Endothelial cell of umbilical vein (primary cell): ENCODE data around the gene ADAMTS12. TPM values are rescaled to one million over a fixed set of nuclear protein-coding genes. Genes with fewer than 3 reads are reported as not detected.

Experiments
- BruUV-seq: library from RNA; stranded (reverse); fragments of 400-500 nt; replicated peaks from 2 replicates; lab custom pipeline; 2021; lab: Mats Ljungman, UMichigan
- CTCF ChIA-PET: fragments of 300-600, 350-600 bp; sonication (Branson Sonifier 250); formaldehyde crosslinking; loops from one replicate; lab custom pipeline; 2021; ENCODE audit warnings: antibody characterized with exemption, inconsistent platforms; lab: Charles Lee
- POLR2A ChIA-PET: fragments of 300-600, 350-600 bp; sonication (Branson Sonifier 250); formaldehyde crosslinking; loops from one replicate; lab custom pipeline; 2021; ENCODE audit warnings: antibody characterized with exemption, inconsistent platforms; lab: Charles Lee
- DNase-seq: peaks from one replicate; pipeline ENCODE4 v3.0.0-alpha.2; 2011; ENCODE audit warnings: low read depth, low spot score
- FAIRE-seq: peaks from 2 replicates; lab custom pipeline; 2011; peaks lifted over from hg19 to GRCh38; lab: Jason Lieb, UNC
- H2AFZ ChIP-seq: 2 replicates; pipeline ENCODE4 v1.6.0; 2012; ENCODE audit warnings: low read depth, low read length, control low read depth, inconsistent platforms
- H3K27ac ChIP-seq: 2 replicates; pipeline ENCODE4 v1.5.1; 2011; ENCODE audit warnings: low read depth, mild to moderate bottlenecking, control low read depth, low read length, moderate library complexity; ENCODE audit not compliant: insufficient read depth
- H3K27me3 ChIP-seq, 2 experiments: 2 replicates each; pipeline versions ENCODE4 v1.6.0 to v1.6.1; 2011; ENCODE audit warnings: low read length in 2 of 2, mixed read lengths in 1 of 2; ENCODE audit not compliant: control insufficient read depth in 2 of 2, insufficient read depth in 2 of 2
- H3K36me3 ChIP-seq, 2 experiments: 2 replicates in 1 of 2; 3 replicates in 1 of 2; pipeline ENCODE4 v1.5.1; 2011; ENCODE audit warnings: low read length in 2 of 2, mild to moderate bottlenecking in 1 of 2, moderate library complexity in 1 of 2; ENCODE audit not compliant: control insufficient read depth in 2 of 2, insufficient read depth in 2 of 2; ENCODE audit errors: extremely low read depth in 1 of 2
- H3K4me1 ChIP-seq: 3 replicates; pipeline ENCODE4 v1.5.1; 2011; ENCODE audit warnings: mild to moderate bottlenecking, low read length; ENCODE audit not compliant: control insufficient read depth, insufficient read depth; ENCODE audit errors: extremely low read depth
- H3K4me2 ChIP-seq: 2 replicates; pipeline ENCODE4 v1.6.1; 2011; ENCODE audit warnings: low read length, control low read depth, mixed read lengths; ENCODE audit not compliant: insufficient read depth
- H3K4me3 ChIP-seq, 3 experiments: fragments of 200-600 bp in 1 of 3; sonication (generic), shearing (Covaris generic) in 1 of 3; replicated peaks in 1 of 3; 2 replicates each; pipeline ENCODE4 v1.5.1; 2011 to 2016; ENCODE audit warnings: control low read depth in 3 of 3, low read length in 3 of 3, mild to moderate bottlenecking in 2 of 3, inconsistent platforms in 1 of 3, low read depth in 1 of 3, moderate library complexity in 1 of 3; ENCODE audit not compliant: insufficient read depth in 1 of 3
- H3K79me2 ChIP-seq: 2 replicates; pipeline ENCODE4 v1.6.0; 2012; ENCODE audit warnings: low read length, inconsistent platforms; ENCODE audit not compliant: control insufficient read depth, insufficient read depth
- H3K9ac ChIP-seq: replicated peaks from 2 replicates; pipeline ENCODE3; 2011; ENCODE audit warnings: low read length, control low read depth; ENCODE audit not compliant: insufficient read depth; ENCODE audit errors: extremely low read depth
- H3K9me1 ChIP-seq: replicated peaks from 3 replicates; pipeline ENCODE4 v1.6.0; 2011; ENCODE audit warnings: mild to moderate bottlenecking, low read length; ENCODE audit not compliant: control insufficient read depth, insufficient read depth; ENCODE audit errors: extremely low read depth
- H3K9me3 ChIP-seq: replicated peaks from 2 replicates; pipeline ENCODE4 v1.5.1; 2012; ENCODE audit warnings: low read length, inconsistent platforms; ENCODE audit not compliant: control insufficient read depth, insufficient read depth
- H4K20me1 ChIP-seq: replicated peaks from 2 replicates; pipeline ENCODE3; 2011; ENCODE audit warnings: mild to moderate bottlenecking, low read length; ENCODE audit not compliant: control insufficient read depth, insufficient read depth; ENCODE audit errors: extremely low read depth
- CTCF ChIP-seq, 2 donors: IDR thresholded peaks; 1 replicate in 1 of 2; 2 replicates in 1 of 2; pipeline ENCODE4 v1.5.1; 2011; ENCODE audit warnings: low read length in 2 of 2, mild to moderate bottlenecking in 2 of 2, moderate library complexity in 2 of 2, control low read depth in 1 of 2, inconsistent platforms in 1 of 2, low read depth in 1 of 2; ENCODE audit not compliant: insufficient read depth in 1 of 2; ENCODE audit errors: extremely low read depth in 1 of 2
- EZH2 ChIP-seq: IDR thresholded peaks from 2 replicates; pipeline ENCODE4 v1.6.1; 2012; ENCODE audit warnings: borderline replicate concordance, low read depth, mild to moderate bottlenecking, moderate library complexity, low read length, inconsistent platforms; ENCODE audit not compliant: severe bottlenecking
- FOS ChIP-seq: IDR thresholded peaks from 2 replicates; pipeline ENCODE4 v1.6.1; 2011; ENCODE audit warnings: mild to moderate bottlenecking, low read length, moderate library complexity, borderline replicate concordance; ENCODE audit not compliant: insufficient read depth
- GATA2 ChIP-seq: IDR thresholded peaks from 2 replicates; pipeline ENCODE4 v1.7.0; 2011; ENCODE audit warnings: low read depth, mild to moderate bottlenecking, moderate library complexity, mixed read lengths, low read length; ENCODE audit not compliant: insufficient read length, insufficient read depth
- JUN ChIP-seq: IDR thresholded peaks from 2 replicates; pipeline ENCODE4 v1.6.1; 2011; ENCODE audit warnings: borderline replicate concordance, low read depth; ENCODE audit not compliant: insufficient read length, insufficient read depth
- MAX ChIP-seq: IDR thresholded peaks from 2 replicates; pipeline ENCODE4 v1.6.1; 2011; ENCODE audit not compliant: insufficient read depth, insufficient read length
- MYC ChIP-seq: IDR thresholded peaks from one replicate; pipeline ENCODE4 v1.6.1; 2011; ENCODE audit warnings: mild to moderate bottlenecking, low read depth, low read length
- POLR2A ChIP-seq: IDR thresholded peaks from 2 replicates; pipeline ENCODE4 v1.6.1; 2012; ENCODE audit warnings: low read depth, mild to moderate bottlenecking, control low read depth, low read length
- POLR2AphosphoS5 ChIP-seq: IDR thresholded peaks from 2 replicates; pipeline ENCODE4 v1.6.1; 2012; ENCODE audit warnings: low read depth, mild to moderate bottlenecking, control low read depth, low read length, moderate library complexity; ENCODE audit not compliant: insufficient read depth
- dilution Hi-C: fragments of 300-500 bp; cut with MboI; formaldehyde crosslinking; loops from one replicate; pipeline ENCODE4 v1.15.0; 2019; ENCODE audit warnings: low sequenced_read_pairs; ENCODE audit not compliant: extremely low pct_ligation_motif_present
- intact Hi-C: fragments of 100-400 bp; cut with micrococcal nuclease; formaldehyde crosslinking; loops from one replicate; pipeline ENCODE4 v1.10.0; 2022
- polyA plus RNA-seq, 4 experiments: library from polyadenylated mRNA; depleted of rRNA in 3 of 4; stranded (reverse) in 3 of 4; unstranded in 1 of 4; fragments of >200 nt; gene quantifications; 2 replicates each; pipeline versions ENCODE4 v1.2.1 to v1.2.3, GENCODE V29; 2011 to 2012; ENCODE audit warnings: missing spikeins in 1 of 4
- total RNA-seq: library from RNA; stranded (reverse); gene quantifications from 2 replicates; pipeline ENCODE4 v1.2.3, GENCODE V29; 2021

ADAMTS12 gene
- total and polyA plus RNA-seq, 2 donors (not counting 3 experiments of a cell fraction or from before 2014, with no cell fraction given) = 0.88 TPM; not detected in 1

GRCh38 chr5:33941090-33941489 is 49.3 kb upstream of the ADAMTS12 start:
- H3K9me3 ChIP-seq = no peaks in the 10 kb centered on the region
- H3K9me1 ChIP-seq = no peaks in the 10 kb centered on the region
- ChIA-PET POLR2A (no interaction called here), CTCF (no interaction called here)
- H2AFZ ChIP-seq = no peak overlapping the region
- no peak overlapping the region for H3K4me2 ChIP-seq
- no peaks in the 10 kb centered on the region for H3K36me3 ChIP-seq
- intact Hi-C loops = no loop called here
- DNase-seq (no peak), FAIRE-seq (no peak)
- no peaks in the 10 kb centered on the region for H4K20me1 ChIP-seq
- H3K79me2 ChIP-seq = no peaks in the 10 kb centered on the region
- dilution Hi-C loops = no loop called here
- H3K4me1 ChIP-seq = peaks cover 4% of the 10 kb centered on the region
- no peak overlapping the region for H3K9ac ChIP-seq
- no peak overlapping the region for H3K4me3 ChIP-seq
- TF ChIP-seq EZH2 (no peak), MYC (no peak), CTCF (IDR thresholded peaks at IDR 0.05; ENCODE audit: extremely low read depth in 1 of 2, insufficient read depth in 1 of 2, low read depth in 1 of 2, low read length in 2 of 2) (no peak), JUN (no peak), FOS (no peak), POLR2AphosphoS5 (no peak), GATA2 (no peak), POLR2A (no peak), MAX (no peak)
- peaks cover 37 to 48% of the 10 kb centered on the region in 2 experiments for H3K27me3 ChIP-seq
- H3K27ac ChIP-seq = no peak overlapping the region
- BruUV-seq = no TSS peak
